ENCODE measurements around the gene CHCHD1. TPM values are rescaled to one million over a fixed set of nuclear protein-coding genes. Genes with fewer than 3 reads are reported as not detected.

Gene CHCHD1
- total and polyA plus RNA-seq, 2 experiments from 2014 or later = 45.3 to 95.2 TPM

DNA sequence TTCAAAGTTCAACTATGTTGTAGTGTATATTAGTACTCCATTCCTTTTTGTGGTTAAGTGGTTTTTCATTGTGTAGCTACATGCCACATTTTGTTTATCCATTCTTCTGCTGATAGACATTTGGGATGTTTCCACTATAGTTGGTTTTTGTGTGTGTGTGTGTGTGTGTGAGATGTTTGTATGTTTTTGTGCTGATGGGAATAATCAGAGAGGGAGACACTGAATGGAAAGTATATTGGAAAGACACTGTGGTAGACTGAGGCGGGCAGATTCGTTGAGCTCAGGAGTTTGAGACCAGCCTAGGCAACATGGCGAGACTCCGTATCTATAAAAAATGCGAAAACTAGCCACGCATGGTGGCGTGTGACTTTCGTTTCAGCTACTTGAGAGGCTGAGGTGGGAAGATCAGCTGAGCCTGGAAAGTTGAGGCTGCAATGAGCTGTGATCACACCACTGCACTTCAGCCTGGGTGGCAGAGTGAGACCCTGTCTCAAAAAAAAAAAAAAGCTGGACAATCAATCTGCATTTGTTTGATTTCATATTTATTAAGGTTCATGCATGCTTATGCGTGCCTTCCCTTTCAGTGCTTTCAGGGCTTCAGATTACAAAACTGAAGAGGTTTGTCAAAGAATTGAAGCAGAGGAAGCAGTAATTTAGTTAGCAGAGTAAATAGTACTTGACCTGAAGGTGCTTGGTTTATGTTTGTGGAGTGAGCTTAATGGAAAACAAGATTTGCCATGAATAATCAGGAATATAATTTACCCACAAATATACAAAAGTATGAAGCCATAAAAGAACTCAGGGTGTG lies 22.9 kb upstream of the CHCHD1 start:
- Histone ChIP-seq H2AFZ (no peak overlapping the region), H3K79me2 (peaks cover 35% of the 10 kb centered on the region), H3K4me2 (no peak overlapping the region), H3K4me3 (no peak overlapping the region), H3K27ac (peak overlapping the region; percentile 40), H3K27me3 (no peaks in the 10 kb centered on the region), H3K4me1 (ENCODE audit: insufficient read depth) (no peaks in the 10 kb centered on the region), H3K9me2 (replicated peaks; ENCODE audit: insufficient read depth) (no peaks in the 10 kb centered on the region), H3K36me3 (replicated peaks; ENCODE audit: insufficient read depth, low read depth) (peaks cover 5% of the 10 kb centered on the region), H3K9me3 (ENCODE audit: low read depth) (no peaks in the 10 kb centered on the region), H4K20me1 (ENCODE audit: insufficient read depth, poor library complexity, severe bottlenecking) (peaks cover 2% of the 10 kb centered on the region)
- TF ChIP-seq EZH2phosphoT487 (IDR thresholded peaks at IDR 0.05; ENCODE audit: low read depth, severe bottlenecking, unreplicated experiment) = no peak
- 91% methylated on average over 9 of the region's 9 CpGs for WGBS (ENCODE audit: low lambda C conversion rate, missing lambda C conversion rate)
- no peak for DNase-seq (ENCODE audit: low spot score)

DNA sequence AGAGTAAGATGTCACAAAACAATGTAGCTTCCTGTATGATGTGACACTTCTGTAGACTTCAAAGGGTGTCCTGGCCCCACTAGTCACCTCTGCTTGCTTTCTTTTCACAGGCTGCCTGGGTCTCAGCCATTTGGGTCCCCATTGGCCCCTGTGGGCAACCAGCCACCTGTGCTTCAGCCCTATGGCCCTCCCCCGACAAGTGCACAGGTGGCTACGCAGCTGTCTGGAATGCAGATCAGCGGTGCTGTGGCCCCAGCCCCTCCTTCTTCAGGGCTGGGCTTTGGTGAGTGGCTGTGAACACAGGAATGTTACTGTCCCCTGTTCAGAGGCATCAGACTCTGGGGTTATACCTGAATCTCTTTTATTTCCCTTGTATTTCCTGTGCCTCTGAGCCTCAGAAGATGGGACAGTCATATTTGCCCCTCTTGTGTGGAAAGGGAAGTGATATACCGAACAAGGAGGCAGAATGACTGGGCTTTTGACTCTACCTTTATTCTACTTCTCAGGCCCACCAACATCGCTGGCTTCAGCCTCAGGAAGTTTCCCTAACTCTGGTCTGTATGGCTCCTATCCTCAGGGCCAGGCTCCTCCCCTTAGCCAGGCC lies 22.2 kb upstream of the CHCHD1 start:
- Histone ChIP-seq H3K9me2 (replicated peaks; ENCODE audit: insufficient read depth) (no peaks in the 10 kb centered on the region), H4K20me1 (ENCODE audit: insufficient read depth, poor library complexity, severe bottlenecking) (peaks cover 2% of the 10 kb centered on the region), H3K27me3 (no peaks in the 10 kb centered on the region), H2AFZ (no peak overlapping the region), H3K4me1 (ENCODE audit: insufficient read depth) (no peaks in the 10 kb centered on the region), H3K4me3 (no peak overlapping the region), H3K9me3 (ENCODE audit: low read depth) (no peaks in the 10 kb centered on the region), H3K27ac (peak overlapping the region; percentile 40), H3K79me2 (peaks cover 29% of the 10 kb centered on the region), H3K36me3 (replicated peaks; ENCODE audit: insufficient read depth, low read depth) (peaks cover 5% of the 10 kb centered on the region), H3K4me2 (no peak overlapping the region)
- WGBS (ENCODE audit: low lambda C conversion rate, missing lambda C conversion rate) = 71% methylated on average over 5 of the region's 5 CpGs
- DNase-seq (ENCODE audit: low spot score) = peak; percentile 46
- TF ChIP-seq, protein P1, sequence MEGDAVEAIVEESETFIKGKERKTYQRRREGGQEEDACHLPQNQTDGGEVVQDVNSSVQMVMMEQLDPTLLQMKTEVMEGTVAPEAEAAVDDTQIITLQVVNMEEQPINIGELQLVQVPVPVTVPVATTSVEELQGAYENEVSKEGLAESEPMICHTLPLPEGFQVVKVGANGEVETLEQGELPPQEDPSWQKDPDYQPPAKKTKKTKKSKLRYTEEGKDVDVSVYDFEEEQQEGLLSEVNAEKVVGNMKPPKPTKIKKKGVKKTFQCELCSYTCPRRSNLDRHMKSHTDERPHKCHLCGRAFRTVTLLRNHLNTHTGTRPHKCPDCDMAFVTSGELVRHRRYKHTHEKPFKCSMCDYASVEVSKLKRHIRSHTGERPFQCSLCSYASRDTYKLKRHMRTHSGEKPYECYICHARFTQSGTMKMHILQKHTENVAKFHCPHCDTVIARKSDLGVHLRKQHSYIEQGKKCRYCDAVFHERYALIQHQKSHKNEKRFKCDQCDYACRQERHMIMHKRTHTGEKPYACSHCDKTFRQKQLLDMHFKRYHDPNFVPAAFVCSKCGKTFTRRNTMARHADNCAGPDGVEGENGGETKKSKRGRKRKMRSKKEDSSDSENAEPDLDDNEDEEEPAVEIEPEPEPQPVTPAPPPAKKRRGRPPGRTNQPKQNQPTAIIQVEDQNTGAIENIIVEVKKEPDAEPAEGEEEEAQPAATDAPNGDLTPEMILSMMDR (IDR thresholded peaks at IDR 0.05; ENCODE audit: poor library complexity) = no peak
- TF ChIP-seq EZH2phosphoT487 (IDR thresholded peaks at IDR 0.05; ENCODE audit: low read depth, severe bottlenecking, unreplicated experiment) = no peak
- TF ChIP-seq EZH2 (IDR thresholded peaks at IDR 0.05; ENCODE audit: borderline replicate concordance) = no peak

DNA sequence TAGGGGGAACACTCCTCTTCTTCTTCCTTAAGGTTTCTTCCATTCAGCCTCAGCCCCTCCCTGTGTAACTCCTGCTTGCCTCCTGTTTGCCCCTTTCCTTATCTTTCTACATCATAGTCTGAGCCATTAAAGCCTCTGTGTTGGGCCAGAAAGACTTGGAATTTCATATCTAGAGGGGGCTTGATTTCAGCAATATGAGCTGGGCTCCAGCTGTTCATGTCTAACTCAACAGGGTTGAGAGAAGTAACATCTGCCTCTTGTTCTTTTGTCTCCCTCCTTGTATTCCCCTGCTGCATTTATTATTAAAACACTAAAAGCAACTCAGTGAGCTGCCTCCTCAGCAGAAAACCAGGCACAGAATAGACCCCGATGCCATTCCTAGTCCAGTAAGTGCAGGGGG lies 20.1 kb upstream of the CHCHD1 start:
- Histone ChIP-seq H3K9me2 (replicated peaks; ENCODE audit: insufficient read depth) (no peaks in the 10 kb centered on the region), H2AFZ (no peak overlapping the region), H3K9me3 (ENCODE audit: low read depth) (no peaks in the 10 kb centered on the region), H4K20me1 (ENCODE audit: insufficient read depth, poor library complexity, severe bottlenecking) (peaks cover 2% of the 10 kb centered on the region), H3K27ac (no peak overlapping the region), H3K27me3 (no peaks in the 10 kb centered on the region), H3K36me3 (replicated peaks; ENCODE audit: insufficient read depth, low read depth) (peaks cover 5% of the 10 kb centered on the region), H3K79me2 (peaks cover 13% of the 10 kb centered on the region), H3K4me2 (no peak overlapping the region), H3K4me1 (ENCODE audit: insufficient read depth) (no peaks in the 10 kb centered on the region), H3K4me3 (no peak overlapping the region)
- 100% methylated on average over 1 of the region's 1 CpG for WGBS (ENCODE audit: low lambda C conversion rate, missing lambda C conversion rate)
- TF ChIP-seq EZH2 (IDR thresholded peaks at IDR 0.05; ENCODE audit: borderline replicate concordance) (no peak), EZH2phosphoT487 (IDR thresholded peaks at IDR 0.05; ENCODE audit: low read depth, severe bottlenecking, unreplicated experiment) (no peak)
- TF ChIP-seq, protein P1 (IDR thresholded peaks at IDR 0.05; ENCODE audit: poor library complexity) = no peak
- no peak for DNase-seq (ENCODE audit: low spot score)

DNA sequence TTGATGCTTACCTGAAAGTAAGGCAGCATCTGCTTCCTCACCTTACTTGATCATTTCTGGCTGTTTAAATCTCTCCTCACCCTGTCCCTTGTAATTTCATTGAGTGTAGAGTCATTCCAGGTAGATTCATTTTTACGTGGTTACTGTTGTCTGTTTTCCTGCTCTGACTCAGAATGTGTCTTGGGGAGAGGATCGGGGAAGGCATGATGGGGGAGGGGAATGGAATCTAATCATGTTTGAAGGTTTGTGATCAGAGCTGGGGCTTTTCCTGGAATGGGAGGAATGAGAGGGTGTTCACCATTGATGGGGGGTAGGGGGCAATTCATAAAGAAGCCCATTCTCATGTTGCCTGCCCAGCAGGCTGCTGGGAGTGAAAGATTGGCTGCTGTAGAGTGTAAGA lies 18.9 kb upstream of the CHCHD1 start:
- peaks cover 9% of the 10 kb centered on the region for H3K79me2 ChIP-seq
- peaks cover 5% of the 10 kb centered on the region for H3K36me3 ChIP-seq (replicated peaks; ENCODE audit: insufficient read depth, low read depth)
- peaks cover 2% of the 10 kb centered on the region for H4K20me1 ChIP-seq (ENCODE audit: insufficient read depth, poor library complexity, severe bottlenecking)
- H3K27me3 ChIP-seq = no peaks in the 10 kb centered on the region
- TF ChIP-seq EZH2 (IDR thresholded peaks at IDR 0.05; ENCODE audit: borderline replicate concordance) (no peak), EZH2phosphoT487 (IDR thresholded peaks at IDR 0.05; ENCODE audit: low read depth, severe bottlenecking, unreplicated experiment) (no peak)
- TF ChIP-seq, protein P1 (IDR thresholded peaks at IDR 0.05; ENCODE audit: poor library complexity) = no peak
- WGBS (ENCODE audit: low lambda C conversion rate, missing lambda C conversion rate) = 83% methylated on average over 2 of the region's 2 CpGs
- H3K4me2 ChIP-seq = no peak overlapping the region
- H3K4me1 ChIP-seq (ENCODE audit: insufficient read depth) = no peaks in the 10 kb centered on the region
- no peaks in the 10 kb centered on the region for H3K9me2 ChIP-seq (replicated peaks; ENCODE audit: insufficient read depth)
- no peak overlapping the region for H3K27ac ChIP-seq
- no peak for DNase-seq (ENCODE audit: low spot score)
- H2AFZ ChIP-seq = no peak overlapping the region
- H3K9me3 ChIP-seq (ENCODE audit: low read depth) = no peaks in the 10 kb centered on the region
- H3K4me3 ChIP-seq = no peak overlapping the region
